Liver (tissue), 3 donors: ENCODE results near the gene ETFBKMT.

Experiments
- ATF3 ChIP-seq: IDR thresholded peaks from 2 replicates; pipeline ENCODE4 v1.6.1; 2016; ENCODE audit warnings: antibody characterized with exemption
- CTCF ChIP-seq: fragments of 150-350 bp; IDR thresholded peaks from 2 replicates; pipeline ENCODE4 v1.5.1; 2017; ENCODE audit warnings: improper control_type of control experiment, low read depth, low read length; ENCODE audit not compliant: missing input control
- EGR1 ChIP-seq, 2 donors: IDR thresholded peaks; 2 replicates each; pipeline ENCODE4 v1.6.1; 2016 to 2018; ENCODE audit warnings: antibody characterized with exemption in 2 of 2, low read depth in 2 of 2
- GABPA ChIP-seq, 2 donors: IDR thresholded peaks in 1 of 2; conservative IDR thresholded peaks in 1 of 2; 2 replicates each; pipeline ENCODE4 v1.6.1; 2016; ENCODE audit warnings: antibody characterized with exemption in 2 of 2, mild to moderate bottlenecking in 1 of 2, moderate library complexity in 1 of 2
- HNF4A ChIP-seq, 2 donors: conservative IDR thresholded peaks; 2 replicates each; pipeline ENCODE4 v1.6.1; 2016; ENCODE audit warnings: antibody characterized with exemption in 2 of 2, mild to moderate bottlenecking in 2 of 2
- HNF4G ChIP-seq: IDR thresholded peaks from 2 replicates; pipeline ENCODE4 v1.6.1; 2016; ENCODE audit warnings: antibody characterized with exemption
- JUND ChIP-seq, 2 donors: IDR thresholded peaks; 2 replicates each; pipeline ENCODE4 v1.6.1; 2016; ENCODE audit warnings: antibody characterized with exemption in 2 of 2
- MAX ChIP-seq: IDR thresholded peaks from 2 replicates; pipeline ENCODE4 v1.6.1; 2016; ENCODE audit warnings: antibody characterized with exemption
- RAD21 ChIP-seq, 2 donors: IDR thresholded peaks; 2 replicates each; pipeline ENCODE4 v1.6.1; 2016; ENCODE audit warnings: antibody characterized with exemption in 2 of 2, mild to moderate bottlenecking in 2 of 2
- REST ChIP-seq: IDR thresholded peaks from 2 replicates; pipeline ENCODE4 v1.6.1; 2016; ENCODE audit warnings: antibody characterized with exemption, mild to moderate bottlenecking
- TAF1 ChIP-seq: conservative IDR thresholded peaks from 2 replicates; pipeline ENCODE4 v1.6.1; 2016; ENCODE audit warnings: antibody characterized with exemption, mild to moderate bottlenecking
- ZBTB33 ChIP-seq: IDR thresholded peaks from 2 replicates; pipeline ENCODE4 v1.6.1; 2016; ENCODE audit warnings: antibody characterized with exemption
- donor health status: healthy.
- donor health status: healthy.

GRCh38 chr12:31651893-31652521, 7.5 kb upstream of the ETFBKMT start:
- no peak for TF ChIP-seq HNF4A (conservative IDR thresholded peaks at IDR 0.05)
- TF ChIP-seq CTCF: no peak
- no peak for TF ChIP-seq HNF4G
- TF ChIP-seq JUND (IDR thresholded peaks at IDR 0.05): no peak
- no peak for TF ChIP-seq ATF3
- no peak for TF ChIP-seq TAF1
- TF ChIP-seq RAD21 (IDR thresholded peaks at IDR 0.05): no peak
- no peak for TF ChIP-seq REST
- no peak for TF ChIP-seq MAX
- no peak for TF ChIP-seq ZBTB33
- TF ChIP-seq GABPA (IDR thresholded peaks at IDR 0.05 in 1 of 2, conservative IDR thresholded peaks at IDR 0.05 in 1 of 2): no peak
- TF ChIP-seq EGR1 (IDR thresholded peaks at IDR 0.05; ENCODE audit: low read depth in 2 of 2): no peak
